ENCODE data around the gene TRIM75.
"Not testable (repeated sequence)": the region's sequence is repeated elsewhere in the genome, so short reads cannot be mapped to it uniquely, and the experiment has no call there.

TRIM75 gene

DNA sequence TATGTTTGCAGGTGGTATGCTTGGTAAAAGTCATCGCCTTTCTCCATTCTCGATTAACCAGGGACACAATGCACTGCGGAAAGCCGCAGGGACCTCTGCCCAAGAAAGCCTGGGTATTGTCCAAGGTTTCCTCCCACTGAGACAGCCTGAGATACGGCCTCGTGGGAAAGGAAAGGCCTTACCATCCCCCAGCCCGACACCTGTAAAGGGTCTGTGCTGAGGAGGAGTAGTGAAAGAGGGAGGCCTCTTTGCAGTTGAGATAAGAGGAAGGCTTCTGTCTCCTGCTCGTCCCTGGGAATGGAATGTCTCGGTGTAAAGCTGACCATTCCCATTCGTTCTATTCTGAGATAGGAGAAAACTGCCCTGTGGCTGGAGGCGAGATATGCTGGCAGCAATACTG lies 19.7 kb downstream of the TRIM75 start:
- DNase-seq (ENCODE audit: extremely low read depth in 1 of 2, low read depth in 1 of 2), result not testable (repeated sequence)

DNA sequence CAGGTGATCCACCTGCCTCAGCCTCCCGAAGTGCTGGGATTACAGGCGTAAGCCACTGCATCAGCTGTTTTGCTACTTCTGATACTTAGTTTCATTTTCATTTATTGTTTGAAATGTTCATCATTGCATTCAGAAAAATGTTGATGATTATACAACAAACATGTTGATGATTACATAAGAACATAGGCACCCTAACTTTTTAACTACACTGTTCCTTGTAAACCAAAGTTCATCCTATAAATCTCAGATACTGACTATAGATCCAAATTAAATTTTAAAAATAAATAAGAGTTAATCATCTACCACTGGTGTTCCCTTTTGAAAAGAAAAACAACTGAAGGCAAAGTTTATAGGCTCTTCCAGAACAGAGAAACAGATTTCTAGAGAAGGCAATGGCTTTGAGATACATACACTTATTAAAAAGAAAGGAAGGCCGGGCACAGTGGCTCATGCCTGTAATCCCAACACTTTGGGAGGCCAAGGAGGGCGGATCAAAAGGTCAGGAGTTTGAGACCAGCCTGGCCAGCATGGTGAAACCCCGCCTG lies 23.4 kb downstream of the TRIM75 start:
- DNase-seq (ENCODE audit: extremely low read depth in 1 of 2, low read depth in 1 of 2), result no peak

DNA sequence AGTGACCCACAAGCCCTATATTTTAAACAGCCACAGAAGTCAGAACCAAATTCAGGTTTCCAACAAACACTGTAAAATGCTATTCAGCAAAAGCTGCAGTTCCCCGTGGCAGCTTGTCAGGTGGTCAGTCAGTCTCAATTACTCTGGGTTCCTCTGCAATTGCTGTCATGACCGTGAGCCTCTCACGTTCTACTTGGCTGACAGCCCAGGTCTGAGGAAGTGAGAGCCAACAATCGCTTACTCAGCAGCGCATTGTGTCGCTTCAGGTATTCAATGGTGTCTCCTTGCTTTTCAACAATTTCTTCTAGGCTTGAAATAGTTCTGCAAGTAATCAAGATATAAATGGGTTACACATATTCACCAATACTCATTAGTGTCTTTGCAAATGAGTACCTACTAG lies 25.8 kb downstream of the TRIM75 start:
- no peak for DNase-seq (ENCODE audit: extremely low read depth in 1 of 2, low read depth in 1 of 2)

DNA sequence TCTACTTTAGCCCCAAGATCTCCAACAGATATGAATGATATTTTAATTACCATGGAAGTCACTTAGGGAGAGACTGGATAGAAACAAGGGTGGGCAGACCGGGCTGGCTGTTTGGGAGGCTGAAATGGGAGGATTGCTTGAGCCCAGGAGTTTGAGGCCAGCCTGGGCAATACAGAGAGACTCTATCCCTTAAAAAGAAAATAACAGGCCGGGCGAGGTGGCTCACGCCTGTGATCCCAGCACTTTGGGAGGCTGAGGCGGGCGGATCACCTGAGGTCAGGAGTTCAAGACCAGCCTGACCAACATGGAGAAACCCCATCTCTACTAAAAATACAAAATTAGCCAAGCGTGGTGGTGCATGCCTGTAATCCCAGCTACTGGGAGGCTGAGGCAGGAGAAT lies 31.1 kb downstream of the TRIM75 start:
- DNase-seq (ENCODE audit: extremely low read depth in 1 of 2, low read depth in 1 of 2), result not testable (repeated sequence)

DNA sequence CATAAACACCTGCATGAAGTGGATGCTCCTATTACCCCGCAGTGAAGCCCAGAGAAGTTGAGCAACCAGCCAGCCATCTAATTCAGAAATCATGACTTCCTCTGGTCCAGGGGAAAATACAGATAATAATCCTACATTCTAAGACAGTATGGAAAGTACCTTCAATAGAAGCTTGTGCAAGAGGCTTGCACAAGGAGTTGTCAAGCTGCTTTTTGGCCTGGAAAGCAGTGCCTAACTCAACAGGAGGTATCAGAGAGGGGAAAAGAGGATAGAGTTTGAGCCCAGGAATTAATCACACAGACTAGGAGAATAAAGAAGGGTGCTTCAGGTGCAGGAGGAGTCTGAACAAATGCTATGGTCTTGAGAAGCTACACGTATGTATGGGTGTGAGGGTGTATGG lies 32.3 kb downstream of the TRIM75 start:
- no peak for DNase-seq (ENCODE audit: extremely low read depth in 1 of 2, low read depth in 1 of 2)

DNA sequence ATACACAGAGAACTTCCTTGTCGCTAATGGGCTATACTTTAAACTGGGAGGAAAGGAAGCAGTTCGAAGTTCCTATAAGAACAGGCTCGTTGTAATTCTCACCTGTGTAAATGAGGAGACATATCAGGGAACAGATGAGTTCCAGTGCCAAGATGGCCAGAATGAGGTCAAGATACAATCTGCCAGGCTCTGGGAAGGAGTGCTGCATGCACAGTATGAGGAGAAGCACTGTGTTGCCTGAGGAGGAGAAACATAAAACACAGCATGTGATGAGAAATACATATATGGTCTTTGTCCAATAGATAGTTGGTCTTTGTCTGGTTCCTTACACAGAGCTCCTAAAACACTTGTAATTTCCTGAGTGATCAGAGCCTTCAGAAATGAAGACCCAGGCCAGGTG lies 34.7 kb downstream of the TRIM75 start:
- DNase-seq (ENCODE audit: extremely low read depth in 1 of 2, low read depth in 1 of 2), result no peak

DNA sequence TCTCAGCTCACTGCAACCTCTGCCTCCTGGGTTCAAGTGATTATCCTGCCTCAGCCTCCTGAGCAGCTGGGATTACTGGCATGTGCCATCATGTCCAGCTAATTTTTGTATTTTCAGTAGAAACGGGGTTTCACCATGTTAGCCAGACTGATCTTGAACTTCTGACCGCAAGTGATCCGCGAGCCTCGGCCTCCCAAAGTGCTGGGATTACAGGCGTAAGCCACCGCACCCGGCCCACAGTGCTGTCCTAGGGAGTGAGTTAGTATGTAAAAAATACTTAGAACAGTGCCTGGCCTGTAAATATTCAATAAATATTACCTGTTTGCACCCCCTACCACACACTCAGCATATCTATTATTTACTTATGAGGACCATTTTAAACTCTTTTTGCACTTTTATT lies 38.5 kb downstream of the TRIM75 start:
- not testable (repeated sequence) for DNase-seq (ENCODE audit: extremely low read depth in 1 of 2, low read depth in 1 of 2)

DNA sequence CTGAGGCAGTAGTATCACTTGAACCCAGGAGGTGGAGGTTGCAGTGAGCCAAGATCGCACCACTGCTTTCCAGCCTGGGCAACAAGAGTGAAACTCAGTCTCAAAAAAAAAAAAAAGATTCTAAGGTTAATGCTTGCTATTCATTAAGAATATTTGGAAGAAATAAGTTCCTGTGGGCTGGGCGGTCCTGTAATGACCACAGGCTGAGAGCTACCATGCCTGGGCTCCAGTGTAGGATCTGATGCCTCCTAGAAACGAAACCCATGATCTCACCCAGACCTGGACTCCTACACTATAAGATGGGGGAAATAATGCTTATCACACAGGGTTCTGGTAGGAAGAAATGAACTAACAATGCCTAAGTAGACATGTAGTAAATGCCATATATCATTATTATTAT lies 41.2 kb downstream of the TRIM75 start:
- DNase-seq (ENCODE audit: extremely low read depth in 1 of 2, low read depth in 1 of 2), result no peak

DNA sequence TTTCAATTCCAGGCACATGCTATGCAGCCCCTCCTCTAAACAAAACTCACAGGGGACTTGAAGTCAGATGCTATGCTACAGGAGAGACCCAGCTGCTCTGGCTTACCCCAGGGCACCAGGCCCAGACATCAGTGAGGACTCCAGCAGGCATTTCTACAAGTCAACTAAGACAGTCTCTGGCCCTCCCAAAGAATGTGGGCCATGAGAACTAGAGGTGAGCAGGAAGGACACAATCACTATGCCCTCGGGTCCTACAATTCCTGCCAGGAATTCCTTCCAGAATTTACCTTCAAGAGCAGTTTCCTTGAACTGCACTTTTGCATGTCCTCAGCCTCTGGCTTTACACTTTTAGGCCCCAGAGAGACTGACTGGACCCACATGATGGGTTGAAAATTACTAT lies 41.6 kb downstream of the TRIM75 start:
- DNase-seq (ENCODE audit: extremely low read depth in 1 of 2, low read depth in 1 of 2), result no peak

DNA sequence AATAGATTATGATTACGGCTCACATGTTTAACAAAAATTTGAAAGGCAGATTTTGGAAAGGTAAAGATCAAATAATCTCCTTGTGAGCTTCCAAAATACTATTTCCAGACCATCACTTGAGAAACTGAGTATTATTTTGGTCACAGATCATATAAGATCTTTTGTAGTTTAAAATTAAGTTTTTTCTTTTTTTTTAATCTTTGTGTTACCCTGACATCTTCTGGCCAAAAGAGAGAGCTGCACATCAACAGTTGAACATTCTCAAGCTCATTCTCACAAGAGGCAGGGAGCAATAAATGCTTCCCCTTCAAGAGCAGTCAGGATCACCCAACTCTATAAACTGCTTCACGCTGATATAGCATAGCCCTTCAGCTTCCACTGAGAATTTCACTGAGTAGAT lies 43.1 kb downstream of the TRIM75 start:
- DNase-seq (ENCODE audit: extremely low read depth in 1 of 2, low read depth in 1 of 2), result no peak

DNA sequence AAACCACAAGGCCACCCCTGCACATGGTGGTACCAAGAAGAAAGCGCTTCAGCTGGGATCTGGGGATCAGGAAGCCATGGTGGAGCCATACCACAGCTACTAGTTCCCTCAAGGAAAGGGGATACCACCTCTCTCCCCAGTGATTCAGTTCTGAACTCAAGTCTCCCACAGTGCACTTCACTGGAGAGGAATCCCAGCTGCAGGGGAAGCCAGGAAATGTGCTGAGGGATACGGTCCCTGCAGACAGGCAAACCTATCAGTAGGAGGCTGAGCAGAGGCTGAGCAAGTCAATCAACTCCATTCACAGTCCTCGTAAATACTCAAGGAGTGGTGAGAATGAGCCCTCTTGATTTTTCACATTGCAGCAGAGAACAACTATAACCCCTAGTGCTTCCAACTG lies 48.0 kb downstream of the TRIM75 start:
- no peak for DNase-seq (ENCODE audit: extremely low read depth in 1 of 2, low read depth in 1 of 2)

DNA sequence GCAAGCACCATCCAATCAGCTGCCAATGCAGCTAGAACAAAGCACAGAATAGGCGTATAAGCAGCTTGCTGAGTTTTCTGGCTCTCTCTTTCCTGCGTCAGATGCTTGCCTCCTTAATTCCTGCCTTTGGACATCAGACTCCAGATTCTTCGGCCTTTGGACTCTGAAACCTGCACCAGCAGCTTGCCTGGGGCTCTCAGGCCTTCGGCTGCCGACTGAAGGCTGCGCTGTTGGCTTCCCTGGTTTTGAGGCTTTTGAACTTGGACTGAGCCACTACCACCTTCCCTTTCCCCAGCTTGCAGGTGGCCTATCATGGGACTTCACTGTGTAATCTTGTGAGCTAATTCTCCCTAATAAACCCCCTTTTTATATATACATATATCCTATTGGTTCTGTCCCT lies 52.9 kb downstream of the TRIM75 start:
- DNase-seq (ENCODE audit: extremely low read depth in 1 of 2, low read depth in 1 of 2), result no peak
